K562 (cell line): ENCODE results near the gene LTA. TPM values are rescaled to one million over a fixed set of nuclear protein-coding genes. Genes with fewer than 3 reads are reported as not detected.

Source experiments
- ARID2 ChIP-seq: fragments of 450-650 bp; IDR thresholded peaks from 2 replicates; pipeline ENCODE4 v1.6.1; 2017; ENCODE audit warnings: antibody characterized with exemption, mild to moderate bottlenecking
- CBX5 ChIP-seq: IDR thresholded peaks from 2 replicates; pipeline ENCODE4 v1.6.1; 2014; ENCODE audit warnings: low read depth, borderline replicate concordance
- GABPA ChIP-seq: fragments of 200-800 bp; sonication (Bioruptor generic); conservative IDR thresholded peaks from 2 replicates; pipeline ENCODE4 v1.6.1; 2016; ENCODE audit warnings: low read depth, missing genetic modification characterization, missing compliant biosample characterization
- HEY1 ChIP-seq: fragments of 250-450 bp; sonication (Bioruptor Pico); IDR thresholded peaks from 2 replicates; pipeline ENCODE4 v1.5.0; 2020; ENCODE audit warnings: mild to moderate bottlenecking, moderate library complexity, borderline replicate concordance
- HMG20A ChIP-seq: fragments of 450-650 bp; formaldehyde crosslinking; conservative IDR thresholded peaks from 2 replicates; pipeline ENCODE4 v1.4.0; 2020; ENCODE audit warnings: mild to moderate bottlenecking, mixed read lengths
- HNRNPK ChIP-seq: fragments of 200-400 bp; formaldehyde crosslinking; IDR thresholded peaks from one replicate; pipeline ENCODE4 v1.6.1; 2018; ENCODE audit warnings: mild to moderate bottlenecking, low read depth, low read length; ENCODE audit not compliant: poor library complexity, severe bottlenecking
- JUND ChIP-seq, 2 experiments: IDR thresholded peaks; 2 replicates in 1 of 2; 3 replicates in 1 of 2; pipeline ENCODE4 v1.6.1; 2011; ENCODE audit warnings: borderline replicate concordance in 2 of 2, low read depth in 2 of 2, low read length in 2 of 2, improper control_type of control experiment in 1 of 2, missing biosample characterization in 1 of 2, missing genetic modification characterization in 1 of 2, missing genetic modification reagents in 1 of 2
- KDM5B ChIP-seq: fragments of 200-600 bp; sonication (generic); IDR thresholded peaks from 2 replicates; pipeline ENCODE4 v1.6.1; 2012; ENCODE audit warnings: low read depth, mild to moderate bottlenecking, moderate library complexity, low read length, control low read depth, inconsistent platforms; ENCODE audit not compliant: insufficient replicate concordance
- MCM7 ChIP-seq, 2 experiments: fragments of 450-650 bp; IDR thresholded peaks; 2 replicates each; pipeline ENCODE4 v1.6.1; 2016 to 2018
- MECOM ChIP-seq: fragments of 250-450 bp; sonication (Bioruptor Pico); IDR thresholded peaks from 2 replicates; pipeline ENCODE4 v1.8.0; 2022; ENCODE audit warnings: inconsistent platforms
- MTA3 ChIP-seq: fragments of 450-650 bp; formaldehyde crosslinking; IDR thresholded peaks from 2 replicates; pipeline ENCODE4 v1.6.1; 2017; ENCODE audit warnings: mild to moderate bottlenecking, borderline replicate concordance
- NCOR1 ChIP-seq: fragments of 450-650 bp; IDR thresholded peaks from 2 replicates; pipeline ENCODE4 v1.6.1; 2016; ENCODE audit warnings: mild to moderate bottlenecking, moderate library complexity
- NFYB ChIP-seq: IDR thresholded peaks from 2 replicates; pipeline ENCODE4 v1.6.1; 2011; ENCODE audit warnings: mild to moderate bottlenecking, moderate library complexity; ENCODE audit not compliant: insufficient read length; ENCODE audit errors: extremely low read depth
- RBM25 ChIP-seq: fragments of 200-400 bp; formaldehyde crosslinking; IDR thresholded peaks from 2 replicates; pipeline ENCODE4 v1.6.1; 2018; ENCODE audit warnings: low read length, low read depth, moderate library complexity; ENCODE audit not compliant: severe bottlenecking
- SFPQ ChIP-seq: fragments of 200-400 bp; formaldehyde crosslinking; IDR thresholded peaks from 2 replicates; pipeline ENCODE4 v1.6.1; 2017; ENCODE audit warnings: mild to moderate bottlenecking, low read depth, low read length, moderate library complexity
- YBX1 ChIP-seq: fragments of 450-650 bp; IDR thresholded peaks from 2 replicates; pipeline ENCODE4 v1.7.1; 2016; ENCODE audit warnings: mild to moderate bottlenecking
- ZNF277 ChIP-seq: fragments of 250-450 bp; sonication (Bioruptor Pico); IDR thresholded peaks from 2 replicates; pipeline ENCODE4 v1.8.0; 2022; ENCODE audit warnings: inconsistent platforms, mild to moderate bottlenecking, moderate library complexity, borderline replicate concordance
- ZNF764 ChIP-seq: fragments of 250-450 bp; sonication (Bioruptor Pico); IDR thresholded peaks from 2 replicates; pipeline ENCODE4 v1.4.0; 2020; ENCODE audit warnings: low read depth, mild to moderate bottlenecking, moderate library complexity
- polyA plus RNA-seq, 8 experiments: library from polyadenylated mRNA; depleted of rRNA in 4 of 8; stranded (reverse) in 5 of 8; unstranded in 3 of 8; fragments of >200 nt; fragmentation: Nextera tagmentation in 2 of 8; fragmentation: Illumina TruSeq in 1 of 8; extraction: Ambion mirVana in 2 of 8; extraction: Trizol in 1 of 8; gene quantifications; 2 replicates each; pipeline versions ENCODE4 v1.2.1 to v1.2.3, GENCODE V29; 2011 to 2014; ENCODE audit warnings: inconsistent platforms in 1 of 8, missing spikeins in 1 of 8
- total RNA-seq, 7 experiments: library from RNA; depleted of rRNA in 6 of 7; stranded (reverse); fragments of >200 nt in 6 of 7; fragmentation: Illumina TruSeq in 2 of 7; extraction: Trizol in 2 of 7; gene quantifications; 2 replicates each; pipeline versions ENCODE4 v1.2.1 to v1.2.3, GENCODE V29; 2011 to 2021; ENCODE audit warnings: low replicate concordance in 1 of 7
- TF ChIP-seq, protein P1 (sequence below): fragments of 450-650 bp; conservative IDR thresholded peaks from 2 replicates; pipeline ENCODE4 v1.6.1; 2016; ENCODE audit warnings: missing genetic modification characterization, low read depth, mild to moderate bottlenecking, control low read depth, missing compliant biosample characterization
- TF ChIP-seq, protein P2 (sequence below): fragments of 250-450 bp; sonication (Bioruptor Pico); IDR thresholded peaks from 2 replicates; pipeline ENCODE4 v1.5.0; 2021

Gene LTA
- total and polyA plus RNA-seq, 9 of the 15 experiments (the other 6 are each of a cell fraction or from before 2014, with no cell fraction given): 0.80 TPM; not detected in 8

GRCh38 chr6:31546958-31547726 lies 24.9 kb upstream of the LTA start, which contains the start of gene NFKBIL1 (continued):
- peak in 1 of 2 experiments; percentile 93; a peak in 1 of 4 replicates for TF ChIP-seq MCM7 (IDR thresholded peaks at IDR 0.05)
- peak; percentile 51 for TF ChIP-seq MTA3
- peak; percentile 100 for TF ChIP-seq GABPA (tag)
- TF ChIP-seq RBM25: no peak
- peak; percentile 21 for TF ChIP-seq KDM5B
- TF ChIP-seq YBX1: peak; percentile 93; the same call in 1 of the 2 replicates
- TF ChIP-seq ZNF277 (CRISPR knock-in tag): no peak
- TF ChIP-seq HMG20A (CRISPR knock-in tag): no peak
- TF ChIP-seq SFPQ: no peak
- TF ChIP-seq, protein P1, sequence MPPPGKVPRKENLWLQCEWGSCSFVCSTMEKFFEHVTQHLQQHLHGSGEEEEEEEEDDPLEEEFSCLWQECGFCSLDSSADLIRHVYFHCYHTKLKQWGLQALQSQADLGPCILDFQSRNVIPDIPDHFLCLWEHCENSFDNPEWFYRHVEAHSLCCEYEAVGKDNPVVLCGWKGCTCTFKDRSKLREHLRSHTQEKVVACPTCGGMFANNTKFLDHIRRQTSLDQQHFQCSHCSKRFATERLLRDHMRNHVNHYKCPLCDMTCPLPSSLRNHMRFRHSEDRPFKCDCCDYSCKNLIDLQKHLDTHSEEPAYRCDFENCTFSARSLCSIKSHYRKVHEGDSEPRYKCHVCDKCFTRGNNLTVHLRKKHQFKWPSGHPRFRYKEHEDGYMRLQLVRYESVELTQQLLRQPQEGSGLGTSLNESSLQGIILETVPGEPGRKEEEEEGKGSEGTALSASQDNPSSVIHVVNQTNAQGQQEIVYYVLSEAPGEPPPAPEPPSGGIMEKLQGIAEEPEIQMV (tag): peak; percentile 65
- TF ChIP-seq CBX5: no peak
- TF ChIP-seq MECOM (CRISPR knock-in tag): 0 out of 2 replicates have a peak, but pooled peaks have one; percentile 6
- TF ChIP-seq ZNF764 (CRISPR knock-in tag): no peak
- TF ChIP-seq HNRNPK: no peak
- no peak for TF ChIP-seq HEY1 (CRISPR knock-in tag)
- no peak; the same call in 1 of the 2 replicates for TF ChIP-seq NCOR1
- TF ChIP-seq NFYB: no peak
- TF ChIP-seq, protein P2, sequence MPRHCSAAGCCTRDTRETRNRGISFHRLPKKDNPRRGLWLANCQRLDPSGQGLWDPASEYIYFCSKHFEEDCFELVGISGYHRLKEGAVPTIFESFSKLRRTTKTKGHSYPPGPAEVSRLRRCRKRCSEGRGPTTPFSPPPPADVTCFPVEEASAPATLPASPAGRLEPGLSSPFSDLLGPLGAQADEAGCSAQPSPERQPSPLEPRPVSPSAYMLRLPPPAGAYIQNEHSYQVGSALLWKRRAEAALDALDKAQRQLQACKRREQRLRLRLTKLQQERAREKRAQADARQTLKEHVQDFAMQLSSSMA (CRISPR knock-in tag): no peak
- peak; percentile 82 for TF ChIP-seq JUND (IDR thresholded peaks at IDR 0.05; ENCODE audit: borderline replicate concordance, low read depth, low read length)
- TF ChIP-seq JUND (tag; IDR thresholded peaks at IDR 0.05; ENCODE audit: borderline replicate concordance, low read depth, low read length): no peak; the same call in 2 of the 3 replicates
- no peak for TF ChIP-seq ARID2
